NCI-H748 (cell line): ENCODE data around the gene HIVEP1.
"Not testable (repeated sequence)": the region's sequence is repeated elsewhere in the genome, so short reads cannot be mapped to it uniquely, and the experiment has no call there.

Experiments
- DNase-seq: peaks from one replicate; lab custom pipeline; 2025; ENCODE audit not compliant: unreplicated experiment; lab: John Stamatoyannopoulos, UW

Gene HIVEP1

DNA sequence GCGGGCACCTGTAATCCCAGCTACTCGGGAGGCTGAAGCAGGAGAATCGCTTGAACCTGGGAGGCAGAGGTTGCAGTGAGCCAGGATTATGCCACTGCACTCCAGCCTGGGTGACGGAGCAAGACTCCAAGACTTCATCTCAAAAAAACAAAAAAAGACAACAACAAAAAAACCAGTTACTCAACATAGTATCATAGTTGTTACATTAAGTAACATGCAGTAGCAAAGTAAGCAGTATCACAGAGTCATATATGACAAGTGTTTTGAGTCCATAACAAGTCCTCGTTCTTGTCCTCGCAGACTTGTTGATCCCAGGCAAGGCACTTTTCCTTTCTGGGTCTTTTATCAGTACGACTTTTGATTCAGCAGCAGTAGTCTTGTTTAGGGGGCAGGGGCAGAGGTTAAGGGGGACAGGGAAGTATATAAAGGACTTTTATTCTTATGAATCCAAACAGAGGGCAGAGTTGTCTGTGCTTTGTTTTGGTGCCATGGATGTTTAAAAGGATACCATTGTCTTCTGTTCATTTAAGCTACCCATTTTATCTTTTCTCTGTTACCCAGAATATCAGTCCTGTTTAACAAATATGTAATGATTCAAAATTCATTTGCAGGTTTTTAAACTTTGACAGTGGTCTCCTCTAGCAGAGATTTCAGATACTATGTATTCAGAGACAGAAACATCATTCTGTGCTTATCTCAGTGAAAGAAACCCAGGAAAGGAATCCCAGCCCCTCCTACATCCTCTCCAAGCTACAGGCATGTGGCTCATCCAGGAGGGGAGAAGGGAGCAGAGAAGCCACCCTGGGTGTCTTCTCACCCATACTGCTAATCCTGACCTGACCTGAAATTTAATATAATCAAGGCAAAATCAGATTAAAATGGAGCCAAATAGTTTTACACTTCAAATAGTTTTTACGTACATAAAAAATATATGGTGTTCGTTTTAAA lies 140.2 kb downstream of the HIVEP1 start:
- DNase-seq = no peak

DNA sequence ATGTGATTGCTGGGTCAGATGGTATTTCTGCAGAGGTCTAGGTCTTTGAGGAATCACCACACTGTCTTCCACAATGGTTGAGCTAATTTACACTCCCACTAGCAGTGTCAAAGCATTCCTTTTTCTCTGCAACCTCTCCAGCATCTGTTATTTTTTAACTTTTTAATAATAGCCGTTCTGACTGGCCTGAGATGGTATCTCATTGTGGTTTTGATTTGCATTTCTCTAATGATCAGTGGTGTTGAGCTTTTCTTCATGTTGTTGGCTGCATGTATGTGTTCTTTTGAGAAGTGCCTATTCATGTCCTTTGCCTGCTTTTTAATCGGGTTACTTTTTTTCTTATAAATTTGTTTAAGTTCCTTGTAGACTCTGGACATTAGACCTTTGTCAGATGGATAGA lies 143.7 kb downstream of the HIVEP1 start:
- DNase-seq = not testable (repeated sequence)

DNA sequence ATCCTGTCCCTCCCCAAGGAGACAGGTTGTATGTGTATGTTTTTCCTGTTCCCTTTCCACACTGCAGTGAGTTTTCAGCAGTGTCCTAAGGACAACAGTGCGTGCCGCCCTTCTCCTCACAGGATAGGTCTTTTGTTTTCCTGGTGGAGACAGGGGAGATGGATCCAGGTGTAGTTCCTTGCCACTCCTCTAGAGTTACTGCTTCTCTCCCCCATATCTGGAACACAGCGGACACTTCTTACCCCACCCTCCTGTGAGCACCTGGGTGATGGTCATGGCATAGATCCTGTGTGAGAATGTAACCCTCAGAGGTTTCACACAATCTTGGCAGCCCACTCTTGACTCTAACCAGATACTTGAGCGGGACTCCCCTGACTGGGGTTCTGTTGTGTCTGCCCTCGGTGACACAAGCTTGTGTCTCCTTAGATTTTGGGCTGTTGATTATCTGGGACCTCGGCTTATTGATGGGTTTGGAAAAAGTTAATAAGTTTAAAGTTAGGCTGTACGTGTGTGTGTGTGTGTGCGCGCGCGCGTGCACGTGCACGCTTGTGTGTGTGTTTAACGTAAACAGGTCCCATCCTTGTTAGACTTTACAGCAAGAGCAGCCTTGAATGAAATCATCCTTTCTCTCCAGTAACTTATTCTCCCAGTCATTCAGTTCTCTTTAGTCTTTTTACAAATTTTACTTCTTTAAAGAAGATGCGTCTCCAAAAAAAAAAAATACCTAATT lies 146.7 kb downstream of the HIVEP1 start:
- no peak for DNase-seq

DNA sequence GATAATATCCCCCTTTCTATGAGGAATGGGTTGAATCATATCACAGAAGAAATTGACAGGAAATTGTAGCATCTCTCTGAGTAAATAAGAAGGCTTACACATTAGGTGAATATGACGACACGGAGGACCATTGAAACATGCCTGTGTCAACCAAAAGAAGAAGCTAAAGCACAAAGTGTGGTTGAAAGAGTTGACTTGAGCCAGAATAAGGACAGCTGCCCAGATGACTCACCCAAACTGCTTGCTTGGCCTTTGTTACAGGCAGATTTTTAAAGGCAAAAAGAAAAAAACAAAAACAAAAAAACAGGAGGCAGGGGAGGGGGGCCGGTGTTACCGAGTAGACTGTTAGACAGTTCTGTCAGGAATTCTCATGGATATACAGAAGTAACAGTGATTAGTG lies 148.2 kb downstream of the HIVEP1 start:
- no peak for DNase-seq

DNA sequence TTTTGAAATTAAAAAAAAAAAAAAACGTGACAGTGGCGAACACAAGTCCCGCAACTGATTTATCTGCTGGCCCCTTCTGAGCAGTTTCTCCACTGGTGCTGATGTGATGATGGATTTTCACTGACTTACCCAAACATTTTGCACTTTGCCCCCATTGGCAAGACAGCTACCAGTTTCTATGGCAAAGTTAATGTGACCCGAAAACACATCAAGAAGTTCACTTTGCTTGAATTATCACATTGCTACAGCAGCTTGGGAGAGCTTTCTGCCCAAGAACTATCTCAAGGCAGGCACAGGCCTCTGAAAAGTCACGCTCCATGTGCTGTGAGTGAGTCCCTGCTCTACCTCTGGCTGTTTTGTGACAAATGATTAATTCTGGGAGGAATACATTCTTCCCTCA lies 150.1 kb downstream of the HIVEP1 start:
- DNase-seq = no peak

DNA sequence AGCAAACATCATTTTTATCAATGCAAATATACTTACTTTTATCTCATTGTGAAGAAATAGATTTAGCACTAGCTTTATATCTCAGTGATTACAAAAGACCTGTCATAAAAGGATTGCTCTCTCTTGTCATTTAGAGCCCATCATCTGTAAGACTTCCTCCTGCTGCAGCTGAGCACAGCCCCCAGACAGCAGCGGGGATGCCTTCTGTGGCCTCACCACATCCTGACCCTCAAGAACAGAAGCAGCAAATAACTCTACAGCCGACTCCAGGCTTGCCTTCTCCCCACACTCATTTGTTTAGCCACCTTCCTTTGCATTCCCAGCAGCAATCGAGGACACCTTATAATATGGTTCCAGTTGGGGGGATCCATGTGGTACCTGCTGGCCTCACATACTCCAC lies 151.0 kb downstream of the HIVEP1 start:
- DNase-seq = no peak

DNA sequence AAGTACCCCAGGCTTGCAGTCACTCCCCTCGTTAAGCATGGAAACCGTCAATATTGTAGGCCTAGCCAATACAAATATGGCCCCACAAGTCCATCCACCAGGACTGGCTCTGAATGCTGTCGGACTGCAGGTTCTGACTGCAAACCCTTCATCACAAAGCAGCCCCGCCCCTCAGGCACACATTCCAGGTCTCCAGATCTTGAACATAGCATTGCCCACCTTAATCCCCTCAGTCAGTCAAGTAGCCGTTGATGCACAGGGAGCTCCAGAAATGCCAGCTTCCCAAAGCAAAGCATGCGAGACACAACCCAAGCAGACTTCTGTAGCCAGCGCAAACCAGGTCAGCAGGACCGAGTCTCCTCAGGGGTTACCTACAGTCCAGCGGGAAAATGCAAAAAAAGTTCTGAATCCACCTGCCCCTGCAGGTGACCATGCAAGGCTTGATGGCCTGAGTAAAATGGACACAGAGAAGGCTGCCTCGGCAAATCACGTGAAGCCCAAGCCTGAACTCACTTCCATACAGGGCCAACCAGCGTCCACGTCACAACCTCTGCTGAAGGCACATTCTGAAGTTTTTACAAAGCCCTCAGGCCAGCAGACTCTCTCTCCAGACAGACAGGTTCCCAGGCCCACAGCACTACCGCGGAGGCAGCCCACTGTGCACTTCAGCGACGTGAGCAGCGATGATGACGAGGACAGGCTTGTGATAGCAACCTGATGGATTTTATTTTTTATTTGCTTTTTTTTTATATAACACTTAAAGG lies 151.8 kb downstream of the HIVEP1 start:
- no peak for DNase-seq

DNA sequence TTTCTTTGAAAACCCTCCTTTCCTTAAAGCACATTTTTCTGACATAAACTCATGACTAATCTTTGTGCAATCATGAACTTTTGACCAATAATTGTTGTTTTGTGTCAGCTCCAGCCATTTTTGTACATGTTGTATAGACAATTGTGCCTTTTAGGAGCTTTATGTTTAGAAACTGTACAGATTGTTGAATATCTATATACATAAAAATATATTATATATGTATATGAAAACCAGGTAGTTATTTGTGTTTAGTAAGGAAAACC lies 152.3 kb downstream of the HIVEP1 start:
- DNase-seq = no peak

DNA sequence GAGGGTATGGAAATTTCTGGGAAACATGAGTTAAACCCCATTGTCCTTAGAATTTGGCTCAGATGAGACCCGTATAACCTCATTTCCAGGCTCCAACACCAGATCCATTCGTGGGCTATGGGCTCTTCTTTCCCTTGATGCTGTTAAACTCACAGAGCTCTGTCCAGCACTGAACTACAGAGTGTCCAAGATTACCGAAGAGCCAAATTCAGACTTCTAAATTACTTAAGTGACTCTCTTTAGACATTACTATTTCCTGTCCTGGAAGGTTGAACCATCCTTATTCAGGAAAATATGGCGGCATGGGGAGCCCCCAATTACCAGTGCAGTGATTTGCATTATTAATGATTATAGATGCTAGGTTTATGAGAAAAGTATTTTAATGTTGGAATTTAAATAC lies 153.2 kb downstream of the HIVEP1 start:
- no peak for DNase-seq

DNA sequence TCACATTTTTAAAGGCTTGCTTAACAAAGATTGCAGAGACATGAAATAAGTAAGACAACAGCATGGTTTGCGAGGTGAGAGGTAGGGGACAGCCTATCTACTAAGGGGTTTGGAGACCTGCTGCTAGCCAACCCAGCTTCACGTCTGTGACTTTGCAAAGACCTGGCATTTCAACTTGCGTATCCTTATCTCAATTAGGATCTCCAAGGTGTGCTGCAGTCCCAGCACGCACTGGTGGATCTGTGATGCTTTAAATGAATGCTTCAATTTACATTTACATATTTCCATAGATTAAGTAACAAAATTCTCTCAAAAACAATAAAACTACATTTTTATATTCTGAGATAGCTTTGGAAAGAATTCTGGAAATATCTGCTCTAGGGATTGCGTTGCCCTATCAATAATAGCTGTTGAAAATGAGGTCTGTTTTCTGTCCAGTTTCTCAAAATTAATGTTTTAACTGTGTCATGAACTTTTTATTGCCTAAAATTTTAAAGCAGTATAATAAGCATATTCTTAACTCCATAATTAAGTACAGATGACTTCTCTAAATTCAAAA lies 153.7 kb downstream of the HIVEP1 start:
- DNase-seq = no peak

DNA sequence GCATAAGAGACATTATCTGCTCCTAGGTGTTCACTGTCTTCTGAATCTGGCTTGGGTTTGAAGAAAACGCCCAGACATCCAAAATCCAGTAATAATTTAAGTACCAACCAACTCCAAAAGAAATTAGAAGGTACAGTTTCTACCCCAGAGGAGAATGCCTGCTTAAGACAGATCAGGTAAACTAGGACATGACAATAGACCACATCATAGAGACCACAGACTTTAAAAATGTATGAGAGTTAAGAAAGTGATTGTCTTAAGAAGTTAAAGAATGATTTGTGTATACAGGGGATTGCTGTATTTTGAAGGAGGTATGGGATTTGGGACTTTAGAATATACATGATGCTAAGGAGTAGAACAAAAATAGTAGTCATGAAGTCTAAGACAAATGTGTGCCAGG lies 157.3 kb downstream of the HIVEP1 start:
- DNase-seq = no peak

DNA sequence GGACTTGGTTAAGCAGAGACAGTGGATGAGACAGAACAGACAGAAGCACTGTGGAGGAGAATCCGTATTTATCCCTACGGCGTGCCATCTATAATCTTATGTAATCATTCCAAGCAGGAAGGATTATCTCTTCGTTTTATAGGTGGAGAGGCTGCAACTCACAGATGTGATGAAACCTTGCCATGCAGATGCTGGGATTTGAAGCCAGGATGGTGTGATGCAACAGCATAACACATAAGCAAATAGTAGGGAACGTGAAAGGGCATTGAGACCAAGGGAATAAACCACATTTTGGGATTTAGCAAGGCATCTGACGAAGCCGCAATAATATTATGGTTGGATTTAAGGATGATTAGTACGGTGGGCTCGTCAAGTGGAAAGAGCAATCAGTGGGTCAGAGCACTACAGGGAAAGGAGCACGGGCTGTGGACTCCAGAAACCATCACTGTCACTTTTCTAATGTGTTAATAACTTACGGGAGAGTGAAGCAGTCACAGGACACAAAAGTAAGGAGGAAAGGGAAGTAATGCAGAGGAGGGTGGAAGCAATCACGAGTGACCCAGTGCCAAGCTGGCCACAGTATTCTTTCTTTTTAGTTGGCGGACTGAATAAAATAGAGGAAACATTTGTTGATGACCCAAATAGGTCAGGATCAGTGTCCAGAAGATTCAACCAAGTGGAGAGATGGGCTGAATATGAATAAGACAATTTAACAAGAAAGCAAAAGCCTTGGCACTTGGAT lies 158.4 kb downstream of the HIVEP1 start:
- no peak for DNase-seq

DNA sequence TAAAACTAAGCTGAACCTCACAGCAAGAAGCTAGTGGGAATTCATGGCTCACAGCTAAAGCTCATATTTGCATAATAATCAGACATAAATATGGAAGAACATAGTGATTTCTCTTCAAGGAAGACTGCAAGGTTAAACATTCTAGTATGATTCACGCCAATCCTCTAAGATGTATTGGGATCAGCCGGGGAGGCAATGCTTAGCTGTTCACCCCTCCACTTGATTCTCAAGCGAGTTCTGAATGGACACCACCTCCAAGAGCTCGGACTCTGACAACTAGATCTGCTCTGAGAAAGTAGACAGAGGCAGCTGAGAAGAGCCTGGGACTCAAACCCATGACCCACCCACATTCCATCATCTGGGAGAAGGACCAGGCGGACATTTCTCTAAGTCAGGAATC lies 159.6 kb downstream of the HIVEP1 start:
- no peak for DNase-seq

DNA sequence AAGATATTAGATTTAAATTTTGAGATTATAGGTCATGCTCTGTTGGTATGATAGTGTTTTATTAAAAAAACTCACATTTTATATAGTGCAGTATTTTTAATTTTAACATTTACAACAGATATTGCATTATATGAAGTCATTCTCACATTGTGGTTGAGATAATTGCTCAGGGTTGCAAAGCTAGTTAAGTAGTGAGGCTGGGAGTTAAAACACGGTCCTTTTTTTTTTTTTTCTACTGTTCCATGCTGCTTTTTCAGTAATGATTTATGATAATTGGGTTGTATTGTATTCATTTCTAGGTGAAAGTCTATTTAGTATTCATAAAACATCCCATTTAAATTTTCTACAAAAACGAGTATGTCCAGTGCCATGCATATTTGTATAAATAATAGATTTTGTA lies 160.5 kb downstream of the HIVEP1 start:
- no peak for DNase-seq

DNA sequence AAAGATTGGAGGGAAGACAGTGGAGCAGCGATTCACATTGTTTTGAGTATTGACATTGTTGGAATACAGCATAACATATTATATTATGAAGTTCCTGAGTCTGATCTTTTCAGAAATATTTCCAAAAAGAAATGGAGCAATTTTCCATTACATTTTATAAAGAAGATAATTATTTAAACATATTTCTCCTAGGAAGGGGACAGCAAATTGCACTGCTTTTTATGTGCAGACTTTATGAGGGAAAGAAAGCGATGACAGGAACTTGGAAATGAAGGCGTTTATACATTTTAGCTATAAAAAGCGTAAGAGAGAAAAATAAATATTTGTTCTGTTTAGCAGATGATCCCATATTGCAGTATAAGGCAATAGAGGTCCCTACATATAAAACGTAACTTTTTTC lies 161.1 kb downstream of the HIVEP1 start:
- no peak for DNase-seq

DNA sequence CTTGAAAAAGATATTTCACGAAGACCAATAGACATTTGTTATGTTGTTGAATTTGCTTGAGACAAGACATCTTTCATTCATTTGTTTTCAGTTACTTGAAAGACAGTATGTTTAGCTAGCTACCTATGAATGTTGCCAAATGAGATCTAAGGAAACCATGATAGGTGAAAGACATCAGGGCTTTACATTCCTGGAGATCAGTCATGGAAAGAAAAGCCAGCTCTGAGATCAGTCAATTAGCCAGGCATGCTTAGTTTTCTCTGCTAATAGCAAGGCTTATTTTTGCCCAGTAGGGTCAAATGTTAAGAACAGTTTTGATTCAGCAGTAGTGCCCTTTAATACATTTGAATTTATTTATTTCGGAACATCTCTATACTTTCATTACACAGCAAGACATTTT lies 161.5 kb downstream of the HIVEP1 start:
- no peak for DNase-seq

DNA sequence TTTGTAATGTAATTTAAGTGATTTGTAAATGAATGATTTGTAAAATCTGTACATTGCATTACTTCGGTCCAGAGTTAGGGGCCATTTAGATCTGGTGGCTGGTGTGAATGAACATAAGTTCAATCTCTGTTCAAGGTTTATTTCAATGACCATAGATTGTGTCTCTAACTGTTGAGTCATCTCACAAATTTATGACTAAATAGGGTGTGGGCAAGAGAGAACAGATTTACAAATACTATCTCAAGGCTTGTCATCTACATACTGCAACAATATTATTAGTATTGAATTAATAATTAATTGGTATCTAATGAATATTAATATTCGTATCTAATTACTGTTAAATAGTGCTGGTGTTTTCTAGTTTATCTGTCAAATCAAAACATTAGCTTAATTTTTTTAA lies 162.8 kb downstream of the HIVEP1 start:
- no peak for DNase-seq

DNA sequence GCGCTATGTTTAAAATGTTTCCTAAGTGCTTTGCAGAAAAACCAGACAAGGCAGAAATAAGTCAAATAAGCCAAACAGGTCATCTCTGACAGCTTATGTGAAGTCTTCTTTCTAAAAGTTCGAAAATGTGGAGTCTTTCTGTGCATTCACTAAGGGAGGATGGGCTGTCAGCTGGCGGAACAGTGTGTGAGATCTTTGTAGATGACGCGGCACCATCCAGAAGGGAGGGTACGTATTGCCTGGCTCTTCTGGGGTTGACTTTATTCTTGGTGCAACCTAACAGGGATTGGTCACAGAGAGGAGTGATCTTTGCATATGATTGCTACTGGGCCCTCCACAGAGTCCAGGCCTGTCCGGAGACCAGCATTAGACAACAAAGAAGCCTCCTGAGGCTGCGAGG lies 163.5 kb downstream of the HIVEP1 start:
- DNase-seq = no peak

DNA sequence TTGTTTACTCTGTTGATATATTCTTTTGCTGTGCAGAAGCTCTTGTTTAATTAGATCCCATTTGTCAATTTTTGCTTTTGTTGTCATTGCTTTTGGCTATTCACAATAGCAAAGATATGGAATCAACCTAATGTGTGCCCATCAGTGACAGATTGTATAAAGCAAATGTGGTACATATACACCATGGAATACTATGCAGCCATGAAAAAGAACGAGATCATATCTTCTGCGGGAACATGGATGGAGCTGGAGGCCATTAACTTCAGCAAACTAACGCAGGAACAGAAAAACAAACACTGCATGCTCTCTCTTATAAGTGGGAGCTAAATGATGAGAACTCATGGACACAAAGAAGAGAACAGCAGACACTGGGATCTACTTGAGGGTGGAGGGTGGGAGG lies 164.7 kb downstream of the HIVEP1 start:
- not testable (repeated sequence) for DNase-seq

DNA sequence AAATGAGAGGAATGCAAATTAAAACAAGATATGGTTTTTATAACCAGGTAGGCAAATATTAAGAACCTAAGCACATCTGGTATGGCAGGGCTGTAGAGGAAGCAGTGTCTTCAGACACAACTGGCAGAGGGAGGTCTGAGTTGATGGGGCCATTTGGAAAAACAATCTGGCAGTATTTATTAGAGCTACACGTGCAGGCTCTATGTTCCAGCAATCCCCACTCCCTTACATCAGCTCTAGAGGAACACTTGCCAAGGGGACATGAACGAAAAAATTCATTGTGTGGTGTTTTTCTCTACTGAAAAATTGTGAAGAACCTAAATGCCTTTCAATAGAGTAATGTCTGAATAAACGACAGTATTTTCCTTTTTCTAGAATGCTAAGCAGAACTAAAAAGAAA lies 166.4 kb downstream of the HIVEP1 start:
- no peak for DNase-seq

DNA sequence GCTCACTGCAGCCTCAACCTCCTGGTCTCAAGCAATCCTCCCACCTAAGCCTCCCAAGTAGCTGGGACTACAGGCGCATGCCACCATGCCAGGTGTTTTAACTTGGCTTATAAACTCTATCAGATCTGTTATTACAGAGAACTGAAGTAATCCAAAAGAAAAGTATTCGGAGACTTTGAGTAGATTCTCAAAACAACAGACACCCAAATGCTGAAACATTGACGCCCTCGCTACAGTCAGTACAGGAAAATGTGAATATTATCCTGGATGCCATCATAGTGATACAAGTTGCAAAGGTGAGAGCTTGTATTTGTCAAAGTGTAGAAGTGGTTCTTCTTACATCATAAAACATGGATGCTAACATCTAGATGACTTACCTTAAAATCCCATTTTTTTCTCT lies 169.4 kb downstream of the HIVEP1 start:
- DNase-seq = no peak
